ENCODE results near the gene NAIF1.
A peak's percentile ranks its signal among the peaks of the same experiment; 100 is the strongest.
"Not testable (repeated sequence)": the region's sequence is repeated elsewhere in the genome, so short reads cannot be mapped to it uniquely, and the experiment has no call there.

NAIF1 gene, protein sequence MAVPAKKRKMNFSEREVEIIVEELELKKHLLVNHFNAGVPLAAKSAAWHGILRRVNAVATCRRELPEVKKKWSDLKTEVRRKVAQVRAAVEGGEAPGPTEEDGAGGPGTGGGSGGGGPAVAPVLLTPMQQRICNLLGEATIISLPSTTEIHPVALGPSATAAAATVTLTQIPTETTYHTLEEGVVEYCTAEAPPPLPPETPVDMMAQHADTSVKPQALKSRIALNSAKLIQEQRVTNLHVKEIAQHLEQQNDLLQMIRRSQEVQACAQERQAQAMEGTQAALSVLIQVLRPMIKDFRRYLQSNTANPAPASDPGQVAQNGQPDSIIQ

DNA sequence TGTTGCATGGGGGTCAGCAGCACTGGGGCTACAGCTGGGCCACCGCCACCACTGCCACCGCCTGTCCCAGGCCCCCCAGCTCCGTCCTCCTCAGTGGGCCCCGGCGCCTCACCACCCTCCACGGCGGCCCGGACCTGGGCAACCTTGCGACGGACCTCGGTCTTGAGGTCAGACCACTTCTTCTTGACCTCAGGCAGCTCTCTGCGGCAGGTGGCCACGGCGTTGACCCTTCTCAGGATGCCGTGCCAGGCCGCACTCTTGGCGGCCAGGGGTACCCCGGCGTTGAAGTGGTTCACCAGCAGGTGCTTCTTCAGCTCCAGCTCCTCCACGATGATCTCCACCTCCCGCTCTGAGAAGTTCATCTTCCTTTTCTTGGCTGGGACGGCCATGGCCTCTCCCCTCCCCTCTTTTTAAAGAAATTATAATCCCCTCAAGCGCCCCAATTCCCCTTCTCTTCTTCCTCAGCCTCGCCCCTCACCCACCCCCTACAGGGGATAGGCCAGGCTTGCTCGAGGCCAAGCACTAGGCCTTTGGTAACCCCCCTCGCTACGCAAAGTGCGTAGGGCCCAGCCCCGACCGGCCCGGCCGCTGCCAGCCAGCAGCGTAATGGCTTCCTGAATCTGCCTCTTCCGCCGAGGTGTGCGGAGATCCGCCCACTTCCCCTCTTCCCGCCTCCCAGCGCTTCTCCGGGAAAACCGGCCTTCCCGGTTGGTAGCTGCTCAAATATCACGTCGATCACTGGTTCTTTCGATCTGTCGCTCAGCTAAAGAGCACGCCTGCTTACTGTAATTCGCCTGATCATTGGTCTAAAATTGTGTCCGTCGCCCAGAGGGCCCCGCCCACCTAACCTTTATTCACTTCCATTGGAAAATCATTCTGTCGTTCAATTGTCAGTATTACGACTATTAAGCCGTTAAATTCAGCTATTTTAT lies at the start of gene NAIF1:
Gene NAIF1 (minus strand): TSS at position 608 of the 932 bp plus-strand sequence. CDS start 219 bp downstream, at position 389.
- peak; percentile 98 for DNase-seq (ENCODE audit: low read depth, low spot score)
- H3K27ac ChIP-seq: peak within 1 kb of the TSS; percentile 97

DNA sequence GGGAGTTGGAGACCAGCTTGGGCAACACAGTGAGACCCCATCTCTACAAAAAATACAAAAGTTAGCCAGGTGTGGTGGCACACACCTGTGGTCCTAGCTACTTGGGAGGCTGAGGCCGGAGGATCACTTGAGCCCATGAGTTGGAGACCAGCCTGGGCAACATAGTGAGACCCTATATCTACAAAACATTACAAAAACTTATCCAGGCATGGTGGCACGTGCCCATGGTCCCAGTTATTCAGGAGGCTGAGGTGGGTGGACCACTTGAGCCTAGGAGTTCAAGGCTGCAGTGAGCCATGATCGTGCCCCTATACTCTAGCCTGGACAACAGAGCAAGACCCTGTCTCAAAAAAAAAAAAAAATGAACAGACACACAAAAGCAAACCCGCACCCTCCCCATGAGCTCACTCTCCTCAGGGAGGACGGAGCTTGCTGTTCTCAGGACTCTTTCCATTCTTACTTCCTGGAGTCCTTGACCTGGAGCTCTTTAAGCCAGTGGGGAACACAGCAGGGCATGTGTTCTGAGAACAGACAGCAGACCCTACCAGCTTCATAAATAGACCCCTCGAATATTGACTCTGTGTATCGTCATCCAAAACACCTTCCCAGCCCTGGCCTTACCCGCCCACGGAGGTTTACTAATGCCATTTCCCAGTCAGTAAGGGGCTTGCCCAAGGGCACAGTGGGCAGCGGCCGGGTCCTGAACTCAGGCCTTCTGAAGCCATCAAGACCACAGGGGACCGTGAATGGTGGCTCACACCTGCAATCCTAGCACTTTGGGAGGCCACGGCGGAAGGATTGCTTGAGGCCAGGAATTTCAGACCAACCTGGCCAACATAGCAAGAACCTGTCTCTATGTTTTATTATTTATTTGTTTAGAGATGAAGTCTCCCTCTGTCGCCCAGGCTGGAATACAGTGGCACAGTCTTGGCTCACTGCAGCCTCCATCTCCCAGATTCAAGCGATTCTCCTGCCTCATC lies 49.3 kb upstream of the NAIF1 start:
- DNase-seq (ENCODE audit: low read depth, low spot score): no peak

DNA sequence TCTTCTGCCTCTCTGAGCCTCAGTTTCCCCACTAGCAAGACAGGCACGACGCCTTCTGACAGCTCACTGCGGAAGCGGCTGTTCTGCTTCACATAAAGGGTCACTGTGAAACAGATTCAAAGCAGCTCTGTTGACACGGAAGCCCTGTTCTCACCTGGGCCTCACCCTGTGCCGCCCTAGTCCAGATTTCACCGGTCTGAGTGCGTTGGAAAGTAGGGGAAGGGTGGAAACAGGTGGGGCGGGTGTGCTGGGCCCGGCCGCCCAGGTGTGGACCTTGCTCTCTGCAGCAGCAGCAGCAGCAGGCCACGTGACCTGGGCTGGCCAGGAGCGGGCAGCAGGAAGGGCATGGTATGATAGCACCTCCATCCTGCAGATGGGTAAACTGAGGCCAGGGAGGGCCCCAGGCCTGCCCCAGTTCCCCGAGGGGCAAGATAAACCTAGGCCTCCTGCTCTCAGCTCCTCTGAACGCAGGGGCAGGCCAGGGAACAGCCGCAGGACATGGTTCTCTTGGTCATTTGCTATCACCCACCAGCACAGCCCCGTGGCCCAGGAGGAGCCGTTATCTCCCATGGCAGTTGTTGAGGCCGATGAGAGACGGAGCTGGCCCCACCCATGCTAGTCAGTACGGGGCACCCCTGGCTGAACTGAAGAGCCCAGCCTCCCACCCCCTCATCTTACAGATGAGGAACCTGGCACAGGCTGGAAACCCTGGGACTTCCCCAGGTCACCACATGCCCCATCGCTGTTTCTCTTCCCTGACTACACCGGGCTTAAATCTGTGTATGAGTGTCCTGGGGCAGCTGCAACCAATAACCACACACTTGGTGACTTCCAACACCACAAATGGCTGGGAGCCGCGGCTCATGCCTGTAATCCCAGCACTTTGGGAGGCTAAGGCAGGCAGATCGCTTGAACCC lies 48.3 kb upstream of the NAIF1 start:
- H3K27ac ChIP-seq: no peak overlapping the region
- no peak for DNase-seq (ENCODE audit: low read depth, low spot score)

More for the DNA sequence above, 49.3 kb upstream of the NAIF1 start:
- no peak overlapping the region for H3K27ac ChIP-seq

DNA sequence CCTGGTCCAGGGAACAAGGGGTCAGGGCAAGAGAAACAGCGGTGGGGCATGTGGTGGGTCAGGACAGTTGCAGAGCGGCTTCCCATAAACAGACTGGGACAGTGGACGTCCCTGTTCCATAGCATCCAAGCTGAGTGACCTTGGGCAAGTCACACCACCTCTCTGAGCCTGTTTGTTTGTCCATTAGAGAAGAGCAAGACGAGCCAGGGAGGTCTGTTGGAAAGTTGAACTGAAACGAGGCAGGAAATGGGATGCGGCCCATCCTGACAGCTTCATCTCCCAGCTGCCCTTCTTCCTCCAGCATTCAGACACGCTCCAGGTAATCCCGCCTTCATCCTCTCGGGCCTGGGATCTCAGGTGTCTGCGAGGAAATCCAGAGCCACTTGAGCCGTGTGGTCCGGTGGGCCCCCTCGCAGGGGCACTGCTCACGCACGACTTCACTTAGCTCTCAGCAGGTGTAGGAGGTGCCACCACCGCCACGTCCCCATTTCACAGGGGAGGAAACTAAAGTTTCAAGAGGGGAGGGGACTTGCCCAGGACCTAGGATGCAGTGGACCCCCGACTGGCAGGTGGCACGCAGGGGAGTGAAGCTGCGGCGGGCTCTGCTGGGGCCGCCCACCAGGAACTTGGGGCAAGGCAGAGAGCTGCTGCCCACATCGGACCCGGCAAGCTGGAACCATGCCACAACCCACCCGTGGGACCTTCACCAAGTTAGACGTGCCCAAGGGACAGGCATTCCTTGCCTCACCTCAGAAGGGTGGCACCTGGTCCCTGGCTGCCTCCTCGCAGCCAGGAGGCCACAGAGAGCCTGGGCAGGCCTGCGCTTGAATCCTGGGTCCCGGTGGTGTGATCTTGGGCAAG lies 47.4 kb upstream of the NAIF1 start:
- no peak for DNase-seq (ENCODE audit: low read depth, low spot score)
- H3K27ac ChIP-seq: no peak overlapping the region

DNA sequence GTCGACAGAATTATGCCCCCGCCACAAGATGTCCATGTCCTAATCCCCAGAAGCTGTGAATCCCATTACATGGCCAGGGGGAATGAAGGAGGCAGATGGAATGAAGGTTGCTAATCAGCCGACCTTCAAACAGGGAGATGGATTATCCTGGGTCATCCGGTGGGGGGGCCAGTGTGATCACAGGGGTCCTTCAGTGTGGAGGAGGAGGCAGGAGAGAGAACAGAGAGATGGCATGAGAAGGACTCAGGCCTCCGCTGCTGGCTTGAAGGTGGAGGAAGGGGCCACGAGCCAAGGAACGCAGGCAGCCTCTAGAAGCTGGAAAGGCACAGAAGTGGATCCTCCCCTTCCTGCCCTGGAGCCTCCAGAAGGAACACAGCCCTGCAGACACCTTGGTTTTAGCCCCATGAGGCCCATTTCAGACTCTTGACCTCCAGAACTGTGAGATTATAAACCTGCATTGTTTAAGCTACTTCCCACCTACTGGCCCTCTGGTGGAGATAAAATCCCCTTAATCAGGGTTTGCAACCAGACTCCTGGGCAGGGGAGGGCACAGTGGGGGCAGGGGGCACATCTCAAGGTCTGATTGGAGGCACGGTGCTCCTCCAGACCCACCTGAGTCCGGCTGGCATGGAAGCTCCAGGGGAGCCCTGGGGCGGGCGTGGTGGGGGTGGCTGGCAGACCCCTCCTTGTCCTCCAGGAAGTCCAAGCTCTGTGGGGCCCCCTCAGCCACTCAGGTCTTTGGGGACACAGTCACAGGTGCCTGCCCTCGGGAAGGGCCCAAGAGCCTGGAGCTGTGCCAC lies 46.6 kb upstream of the NAIF1 start:
- no peak for DNase-seq (ENCODE audit: low read depth, low spot score)
- H3K27ac ChIP-seq: no peak overlapping the region

DNA sequence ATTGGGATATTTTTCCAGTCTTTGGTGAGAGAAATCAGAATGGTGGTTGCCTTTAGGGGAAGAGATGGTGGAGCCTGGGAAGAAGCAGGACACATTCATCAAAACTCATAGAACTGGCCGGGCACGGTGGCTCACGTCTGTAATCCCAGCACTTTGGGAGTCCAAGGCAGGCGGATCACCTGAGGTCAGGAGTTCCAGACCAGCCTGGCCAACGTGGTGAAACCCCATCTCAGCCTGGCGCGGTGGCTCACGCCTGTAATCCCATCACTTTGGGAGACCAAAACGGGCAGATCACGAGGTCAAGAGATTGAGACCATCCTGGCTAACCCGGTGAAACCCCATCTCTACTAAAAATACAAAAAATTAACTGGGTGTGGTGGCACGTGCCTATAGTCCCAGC lies 44.6 kb upstream of the NAIF1 start:
- not testable (repeated sequence) for H3K27ac ChIP-seq; DNase-seq (ENCODE audit: low read depth, low spot score)

DNA sequence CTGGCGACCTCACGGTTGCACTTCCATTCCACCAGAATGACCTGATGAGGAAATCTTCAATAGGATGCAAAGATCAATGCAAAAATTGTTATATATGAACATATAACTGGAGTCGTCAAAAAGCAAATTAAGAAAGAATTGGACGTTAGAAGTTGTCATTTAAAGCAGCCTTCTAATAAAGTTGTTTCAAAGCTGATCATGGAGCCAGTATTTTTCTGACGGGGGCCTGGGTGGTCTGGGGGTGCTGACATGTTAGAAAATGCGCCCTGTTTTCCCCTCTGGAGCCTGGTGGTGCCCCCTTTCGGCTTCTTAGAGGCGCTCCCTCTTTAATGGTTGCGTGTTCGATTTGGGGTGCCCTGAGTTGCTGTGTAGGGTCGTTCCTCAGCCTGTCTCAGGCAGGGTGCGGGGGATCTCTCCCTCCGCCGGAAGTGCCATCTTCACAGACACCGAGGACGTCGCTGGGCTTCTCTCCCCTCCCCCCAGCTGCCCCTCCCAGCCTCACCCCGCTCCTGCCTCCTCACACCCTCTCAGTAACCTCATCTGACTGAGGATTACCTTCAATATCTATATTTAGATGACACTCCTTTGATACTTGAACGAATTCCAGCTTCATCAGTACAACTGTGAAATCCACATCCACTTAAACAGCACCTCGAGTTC lies 42.1 kb upstream of the NAIF1 start:
- H3K27ac ChIP-seq: no peak overlapping the region
- no peak for DNase-seq (ENCODE audit: low read depth, low spot score)

DNA sequence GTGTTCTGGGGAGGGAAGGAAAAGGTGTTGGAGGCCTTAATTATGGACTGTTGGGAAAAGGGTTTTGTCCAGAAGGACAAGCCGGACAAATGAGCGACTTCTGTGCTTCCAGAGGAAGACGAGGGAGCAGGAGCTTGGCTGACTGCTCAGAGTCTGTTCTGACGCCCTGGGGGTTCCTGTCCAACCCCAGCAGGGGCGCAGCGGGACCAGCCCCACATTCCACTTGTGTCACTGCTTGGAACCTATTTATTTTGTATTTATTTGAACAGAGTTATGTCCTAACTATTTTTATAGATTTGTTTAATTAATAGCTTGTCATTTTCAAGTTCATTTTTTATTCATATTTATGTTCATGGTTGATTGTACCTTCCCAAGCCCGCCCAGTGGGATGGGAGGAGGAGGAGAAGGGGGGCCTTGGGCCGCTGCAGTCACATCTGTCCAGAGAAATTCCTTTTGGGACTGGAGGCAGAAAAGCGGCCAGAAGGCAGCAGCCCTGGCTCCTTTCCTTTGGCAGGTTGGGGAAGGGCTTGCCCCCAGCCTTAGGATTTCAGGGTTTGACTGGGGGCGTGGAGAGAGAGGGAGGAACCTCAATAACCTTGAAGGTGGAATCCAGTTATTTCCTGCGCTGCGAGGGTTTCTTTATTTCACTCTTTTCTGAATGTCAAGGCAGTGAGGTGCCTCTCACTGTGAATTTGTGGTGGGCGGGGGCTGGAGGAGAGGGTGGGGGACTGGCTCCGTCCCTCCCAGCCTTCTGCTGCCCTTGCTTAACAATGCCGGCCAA lies 41.3 kb upstream of the NAIF1 start:
- no peak overlapping the region for H3K27ac ChIP-seq
- no peak for DNase-seq (ENCODE audit: low read depth, low spot score)

DNA sequence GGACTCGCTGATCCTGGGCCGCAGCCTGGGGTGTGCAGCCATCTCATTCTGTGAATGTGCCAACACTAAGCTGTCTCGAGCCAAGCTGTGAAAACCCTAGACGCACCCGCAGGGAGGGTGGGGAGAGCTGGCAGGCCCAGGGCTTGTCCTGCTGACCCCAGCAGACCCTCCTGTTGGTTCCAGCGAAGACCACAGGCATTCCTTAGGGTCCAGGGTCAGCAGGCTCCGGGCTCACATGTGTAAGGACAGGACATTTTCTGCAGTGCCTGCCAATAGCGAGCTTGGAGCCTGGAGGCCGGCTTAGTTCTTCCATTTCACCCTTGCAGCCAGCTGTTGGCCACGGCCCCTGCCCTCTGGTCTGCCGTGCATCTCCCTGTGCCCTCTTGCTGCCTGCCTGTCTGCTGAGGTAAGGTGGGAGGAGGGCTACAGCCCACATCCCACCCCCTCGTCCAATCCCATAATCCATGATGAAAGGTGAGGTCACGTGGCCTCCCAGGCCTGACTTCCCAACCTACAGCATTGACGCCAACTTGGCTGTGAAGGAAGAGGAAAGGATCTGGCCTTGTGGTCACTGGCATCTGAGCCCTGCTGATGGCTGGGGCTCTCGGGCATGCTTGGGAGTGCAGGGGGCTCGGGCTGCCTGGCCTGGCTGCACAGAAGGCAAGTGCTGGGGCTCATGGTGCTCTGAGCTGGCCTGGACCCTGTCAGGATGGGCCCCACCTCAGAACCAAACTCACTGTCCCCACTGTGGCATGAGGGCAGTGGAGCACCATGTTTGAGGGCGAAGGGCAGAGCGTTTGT lies 40.5 kb upstream of the NAIF1 start:
- DNase-seq (ENCODE audit: low read depth, low spot score): no peak
- no peak overlapping the region for H3K27ac ChIP-seq

DNA sequence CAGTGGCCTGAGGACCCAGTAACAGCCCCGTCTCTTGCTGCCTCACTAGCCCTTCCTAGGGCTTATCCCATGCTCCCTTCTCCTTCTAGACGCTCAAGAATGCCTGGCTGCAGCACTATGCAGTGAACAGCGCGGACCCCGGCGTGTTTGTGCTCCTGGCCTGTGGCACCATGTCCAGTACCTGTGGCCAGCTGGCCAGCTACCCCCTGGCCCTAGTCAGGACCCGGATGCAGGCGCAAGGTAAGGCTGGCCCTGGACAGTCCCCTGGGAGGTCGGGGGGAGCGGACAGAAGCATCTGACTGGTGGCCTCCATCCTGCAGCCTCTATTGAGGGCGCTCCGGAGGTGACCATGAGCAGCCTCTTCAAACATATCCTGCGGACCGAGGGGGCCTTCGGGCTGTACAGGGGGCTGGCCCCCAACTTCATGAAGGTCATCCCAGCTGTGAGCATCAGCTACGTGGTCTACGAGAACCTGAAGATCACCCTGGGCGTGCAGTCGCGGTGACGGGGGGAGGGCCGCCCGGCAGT lies 39.9 kb upstream of the NAIF1 start:
- no peak for DNase-seq (ENCODE audit: low read depth, low spot score)
- H3K27ac ChIP-seq: no peak overlapping the region

DNA sequence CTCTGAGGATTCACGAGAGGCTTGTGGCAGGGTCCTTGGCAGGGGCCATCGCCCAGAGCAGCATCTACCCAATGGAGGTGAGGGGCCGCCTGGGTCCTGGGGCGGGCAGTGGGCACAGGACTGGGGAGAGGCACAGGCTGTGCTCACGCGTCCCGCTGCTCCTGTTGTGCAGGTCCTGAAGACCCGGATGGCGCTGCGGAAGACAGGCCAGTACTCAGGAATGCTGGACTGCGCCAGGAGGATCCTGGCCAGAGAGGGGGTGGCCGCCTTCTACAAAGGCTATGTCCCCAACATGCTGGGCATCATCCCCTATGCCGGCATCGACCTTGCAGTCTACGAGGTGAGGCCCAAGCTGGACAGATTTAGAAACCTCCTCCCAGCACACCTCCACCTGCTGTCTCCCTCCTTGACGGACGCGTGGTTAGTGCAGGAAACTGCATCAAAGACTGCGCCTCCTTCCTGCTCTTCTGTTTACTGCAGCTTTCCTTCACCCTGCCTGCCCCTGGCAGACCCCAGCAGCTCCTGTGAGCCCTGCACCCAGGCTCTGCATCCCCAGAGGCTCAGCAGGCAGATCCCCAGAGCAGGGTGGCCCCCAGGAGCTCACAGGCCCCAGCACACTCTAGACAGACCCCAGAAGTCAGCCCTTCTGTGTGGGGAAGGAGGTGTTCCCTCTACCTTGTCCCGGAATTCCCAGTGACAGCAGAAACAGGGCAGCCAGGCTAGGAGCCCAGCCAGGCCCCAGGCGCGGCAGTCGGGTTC lies 39.2 kb upstream of the NAIF1 start:
- H3K27ac ChIP-seq: no peak overlapping the region

DNA sequence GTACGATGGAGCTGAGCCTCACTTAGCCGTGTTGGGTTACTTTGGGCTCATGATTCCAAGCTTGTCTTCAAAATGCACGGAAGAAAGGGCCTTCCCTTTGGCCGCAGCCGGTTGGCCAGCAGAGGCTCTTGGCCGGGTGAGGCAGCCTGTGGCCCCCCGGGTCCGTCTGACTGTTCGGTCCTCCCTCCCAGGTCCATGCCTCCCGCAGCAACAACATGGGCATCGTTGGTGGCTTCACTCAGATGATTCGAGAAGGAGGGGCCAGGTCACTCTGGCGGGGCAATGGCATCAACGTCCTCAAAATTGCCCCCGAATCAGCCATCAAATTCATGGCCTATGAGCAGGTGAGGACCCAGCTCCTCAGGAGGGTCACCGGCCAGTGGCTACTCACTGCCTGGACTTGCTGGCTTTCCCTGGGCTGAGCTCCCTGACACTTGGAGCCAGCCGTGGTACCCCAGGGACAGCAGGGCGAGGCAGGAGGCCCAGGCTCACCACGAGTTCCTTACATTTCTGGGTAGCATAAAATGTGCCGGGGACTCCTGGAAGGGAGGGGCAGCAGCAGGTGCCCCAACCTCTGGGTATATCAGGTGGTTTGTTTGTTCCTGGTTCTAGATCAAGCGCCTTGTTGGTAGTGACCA lies 38.5 kb upstream of the NAIF1 start:
- no peak overlapping the region for H3K27ac ChIP-seq
- DNase-seq (ENCODE audit: low read depth, low spot score): no peak

More for the DNA sequence above, 39.2 kb upstream of the NAIF1 start:
- no peak for DNase-seq (ENCODE audit: low read depth, low spot score)

DNA sequence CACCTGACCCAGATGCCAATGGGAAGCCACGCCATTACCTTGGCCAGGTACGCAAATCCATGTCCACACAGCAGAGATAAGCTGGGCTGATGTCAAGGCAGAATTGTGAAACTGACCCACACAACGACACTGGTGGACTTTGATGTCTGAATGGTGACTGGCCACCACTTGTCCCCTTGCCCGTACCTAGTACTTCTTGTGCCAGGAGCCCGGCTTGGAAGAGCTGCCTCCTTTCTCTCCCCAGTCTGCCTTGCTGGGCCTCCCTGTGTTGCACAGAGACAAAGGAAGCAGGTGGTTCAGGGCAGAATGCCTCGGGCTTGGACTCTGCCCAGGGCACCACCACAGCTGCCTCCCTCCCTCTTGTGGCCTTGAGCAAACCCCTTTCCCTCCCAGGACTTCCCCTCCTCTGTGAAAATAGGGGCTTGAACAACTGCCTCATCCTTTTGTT lies 37.1 kb upstream of the NAIF1 start:
- no peak overlapping the region for H3K27ac ChIP-seq
- no peak for DNase-seq (ENCODE audit: low read depth, low spot score)

DNA sequence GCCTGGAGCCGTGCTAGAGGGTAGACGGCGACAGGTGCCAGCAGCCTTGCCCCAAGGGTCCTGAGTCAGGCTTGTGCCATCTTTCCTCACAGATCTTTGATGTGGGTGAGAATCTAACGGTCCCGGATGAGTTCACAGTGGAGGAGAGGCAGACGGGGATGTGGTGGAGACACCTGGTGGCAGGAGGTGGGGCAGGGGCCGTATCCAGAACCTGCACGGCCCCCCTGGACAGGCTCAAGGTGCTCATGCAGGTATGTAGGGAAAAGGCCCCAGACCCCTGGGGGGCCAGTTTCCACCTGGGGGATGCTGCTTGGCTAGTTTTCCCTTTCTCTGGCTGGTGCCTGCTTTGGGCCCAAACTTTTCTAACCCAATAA lies 36.5 kb upstream of the NAIF1 start:
- no peak for DNase-seq (ENCODE audit: low read depth, low spot score)
- H3K27ac ChIP-seq: no peak overlapping the region
